ENCODE measurements around the gene RALBP1.

GRCh38 chr18:9577361-9577760, 102.0 kb downstream of the RALBP1 start:
- TF ChIP-seq, protein P1, sequence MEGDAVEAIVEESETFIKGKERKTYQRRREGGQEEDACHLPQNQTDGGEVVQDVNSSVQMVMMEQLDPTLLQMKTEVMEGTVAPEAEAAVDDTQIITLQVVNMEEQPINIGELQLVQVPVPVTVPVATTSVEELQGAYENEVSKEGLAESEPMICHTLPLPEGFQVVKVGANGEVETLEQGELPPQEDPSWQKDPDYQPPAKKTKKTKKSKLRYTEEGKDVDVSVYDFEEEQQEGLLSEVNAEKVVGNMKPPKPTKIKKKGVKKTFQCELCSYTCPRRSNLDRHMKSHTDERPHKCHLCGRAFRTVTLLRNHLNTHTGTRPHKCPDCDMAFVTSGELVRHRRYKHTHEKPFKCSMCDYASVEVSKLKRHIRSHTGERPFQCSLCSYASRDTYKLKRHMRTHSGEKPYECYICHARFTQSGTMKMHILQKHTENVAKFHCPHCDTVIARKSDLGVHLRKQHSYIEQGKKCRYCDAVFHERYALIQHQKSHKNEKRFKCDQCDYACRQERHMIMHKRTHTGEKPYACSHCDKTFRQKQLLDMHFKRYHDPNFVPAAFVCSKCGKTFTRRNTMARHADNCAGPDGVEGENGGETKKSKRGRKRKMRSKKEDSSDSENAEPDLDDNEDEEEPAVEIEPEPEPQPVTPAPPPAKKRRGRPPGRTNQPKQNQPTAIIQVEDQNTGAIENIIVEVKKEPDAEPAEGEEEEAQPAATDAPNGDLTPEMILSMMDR (conservative IDR thresholded peaks at IDR 0.05; ENCODE audit: low read length): no peak
- no peak for TF ChIP-seq EZH2phosphoT487 (IDR thresholded peaks at IDR 0.05; ENCODE audit: borderline replicate concordance)

Data from Loucy (cell line).